GM18519 (cell line): ENCODE data around the gene CFD.
"Not testable (repeated sequence)": the region's sequence is repeated elsewhere in the genome, so short reads cannot be mapped to it uniquely, and the experiment has no call there.

Experiments used
- ATAC-seq: cut with Tn5 transposase; IDR thresholded peaks from one replicate; pipeline ENCODE4 v1.9.1; 2021; ENCODE audit warnings: mild to moderate bottlenecking, moderate library complexity; ENCODE audit not compliant: unreplicated experiment, low FRiP score

The CFD gene

GRCh38 chr19:850979-851335, 8.5 kb upstream of the CFD start:
- ATAC-seq = no peak

- no peak for ATAC-seq
Observed at GRCh38 chr19:852136-853013, 7.1 kb upstream of the CFD start, which contains the start of gene ELANE. Gene ELANE (plus strand): TSS chr19:852303. CDS start chr19:852329, 26 bp downstream.

GRCh38 chr19:853014-853585, 6.4 kb upstream of the CFD start:
- no peak for ATAC-seq

GRCh38 chr19:853614-854220, 5.7 kb upstream of the CFD start:
- not testable (repeated sequence) for ATAC-seq

GRCh38 chr19:854549-854948, 4.9 kb upstream of the CFD start:
- ATAC-seq = no peak

GRCh38 chr19:855142-855541, 4.3 kb upstream of the CFD start:
- ATAC-seq = no peak

GRCh38 chr19:855566-856120, 3.8 kb upstream of the CFD start:
- ATAC-seq = no peak

- ATAC-seq = no peak
Observed at GRCh38 chr19:858284-858683, 1.2 kb upstream of the CFD start.

- ATAC-seq = no peak
Observed at GRCh38 chr19:861141-861755, 1.8 kb downstream of the CFD start.

GRCh38 chr19:861756-862580, 2.5 kb downstream of the CFD start:
- ATAC-seq = no peak

GRCh38 chr19:862581-863314, 3.3 kb downstream of the CFD start:
- ATAC-seq = no peak

GRCh38 chr19:863315-863620, 3.8 kb downstream of the CFD start:
- no peak for ATAC-seq

GRCh38 chr19:866769-867300, 7.4 kb downstream of the CFD start:
- no peak for ATAC-seq

- no peak for ATAC-seq
Observed at GRCh38 chr19:867301-867793, 7.9 kb downstream of the CFD start.

GRCh38 chr19:867855-868457, 8.5 kb downstream of the CFD start:
- no peak for ATAC-seq

- ATAC-seq = no peak
Observed at GRCh38 chr19:868458-869244, 9.2 kb downstream of the CFD start.

- ATAC-seq = no peak
Observed at GRCh38 chr19:869245-870177, 10.0 kb downstream of the CFD start.
